Occipital lobe (tissue), 2 donors: ENCODE data around the gene L3MBTL3. TPM values are rescaled to one million over a fixed set of nuclear protein-coding genes. Genes with fewer than 3 reads are reported as not detected.

ENCODE experiments used
- DNase-seq: peaks from one replicate; lab custom pipeline; 2025; lab: John Stamatoyannopoulos, UW
- total RNA-seq: library from RNA; depleted of rRNA; stranded (reverse); fragments of >200 nt; gene quantifications from one replicate; pipeline ENCODE4 v1.2.3, GENCODE V29; 2014

L3MBTL3 gene
- total RNA-seq, 1 donor from 2014 or later = 38.8 TPM

DNA sequence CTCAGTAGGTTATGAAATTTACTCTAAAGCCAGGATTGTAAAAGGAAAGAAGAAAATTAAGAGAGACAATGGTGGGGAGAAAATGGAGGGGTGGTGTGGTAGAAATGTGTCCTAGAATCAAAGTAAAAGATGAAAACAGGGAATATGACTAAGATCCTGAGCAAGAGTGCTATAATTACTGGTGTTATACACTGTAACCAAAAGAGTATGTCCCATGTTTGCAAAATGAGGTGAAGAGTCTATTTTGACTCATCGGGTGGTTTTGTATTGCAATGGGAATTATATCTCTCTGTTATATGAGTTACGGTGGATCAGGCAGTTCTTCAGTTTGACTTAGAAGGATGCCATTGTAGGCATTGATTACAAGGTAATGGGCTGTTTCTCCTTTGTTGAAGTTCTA lies 8.5 kb downstream of the L3MBTL3 start:
- DNase-seq = no peak

DNA sequence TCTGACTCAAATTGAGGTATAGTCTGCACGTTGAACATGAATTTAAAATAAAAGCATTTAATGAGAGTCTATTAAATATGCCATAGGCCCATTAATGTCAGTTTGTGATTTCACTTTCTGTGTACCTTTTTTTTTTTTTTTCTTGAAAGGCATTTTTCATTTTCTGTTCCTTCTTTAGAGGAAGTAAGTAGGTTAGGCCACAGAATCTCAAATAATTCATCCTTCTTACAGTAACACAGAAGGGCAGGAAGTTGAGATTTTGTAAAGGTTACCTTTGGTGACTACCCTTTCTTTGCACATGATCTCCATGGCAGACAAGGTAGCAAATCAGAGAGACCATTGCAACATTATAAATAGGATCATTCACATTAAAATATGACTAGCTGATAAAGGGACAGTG lies 9.6 kb downstream of the L3MBTL3 start:
- no peak for DNase-seq

DNA sequence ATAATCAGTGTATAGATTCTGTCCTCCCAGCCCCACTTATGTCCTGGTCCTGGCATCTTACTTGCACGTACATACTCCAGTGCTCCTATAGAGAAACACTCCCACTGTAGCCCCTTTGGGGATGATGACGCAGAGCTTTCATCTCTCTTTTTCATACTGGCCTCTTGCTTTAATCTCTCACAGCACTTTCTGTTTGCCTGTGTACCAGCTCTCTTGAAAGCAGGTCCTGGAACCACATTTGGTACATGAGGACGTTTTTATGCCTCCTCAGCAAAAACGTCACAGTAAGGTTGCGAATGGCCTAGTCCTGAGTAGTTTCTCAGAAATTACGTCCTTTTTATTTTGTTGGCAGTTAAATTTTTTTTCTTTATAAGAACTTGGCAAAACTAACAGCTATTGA lies 10.8 kb downstream of the L3MBTL3 start:
- no peak for DNase-seq

DNA sequence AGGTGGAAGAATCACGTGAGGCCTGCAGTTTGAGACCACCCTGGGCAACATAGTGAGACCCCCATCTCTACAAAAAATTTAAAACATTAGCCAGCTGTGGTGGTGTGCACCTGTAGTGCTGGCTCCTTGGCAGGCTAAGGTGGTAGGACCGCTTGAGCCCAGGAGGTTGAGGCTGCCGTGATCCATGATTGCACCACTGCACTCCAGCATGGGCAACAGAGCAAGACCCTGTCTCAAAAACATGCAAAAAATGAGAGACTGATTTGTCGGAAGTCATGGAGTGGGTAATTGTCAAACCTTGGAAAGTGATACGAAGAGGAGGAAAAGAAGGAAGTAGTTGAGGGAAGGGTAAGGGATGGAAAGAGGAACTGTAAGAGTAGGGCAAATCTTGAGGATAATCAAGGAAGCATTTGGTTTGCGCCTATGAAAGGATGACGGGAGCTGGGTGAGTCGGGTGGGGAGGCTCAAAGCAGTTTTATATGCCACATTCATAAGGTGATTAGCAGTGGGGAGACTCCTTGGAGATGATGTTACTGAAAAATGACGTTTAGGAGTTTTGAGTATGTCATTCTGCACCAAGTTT lies 14.5 kb downstream of the L3MBTL3 start:
- no peak for DNase-seq

DNA sequence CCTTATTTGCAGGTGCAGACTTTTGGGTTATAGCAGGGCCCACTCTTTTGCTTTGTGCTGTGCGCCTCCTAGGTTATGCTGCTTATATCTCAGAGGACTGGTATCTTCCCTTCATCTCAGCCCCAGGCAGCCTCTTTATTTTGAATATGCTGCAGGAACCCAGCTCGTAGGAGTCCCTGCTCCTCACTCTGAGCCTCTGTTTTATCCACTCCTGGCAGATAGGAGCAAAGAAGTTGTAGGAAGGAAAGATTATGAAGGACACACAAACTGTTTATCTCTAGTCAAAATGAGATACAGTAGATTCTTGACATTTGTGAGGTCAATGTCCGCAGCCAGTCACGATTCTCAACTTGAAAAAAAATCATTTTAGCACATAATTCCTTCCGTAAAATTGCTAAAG lies 15.6 kb downstream of the L3MBTL3 start:
- DNase-seq = no peak

DNA sequence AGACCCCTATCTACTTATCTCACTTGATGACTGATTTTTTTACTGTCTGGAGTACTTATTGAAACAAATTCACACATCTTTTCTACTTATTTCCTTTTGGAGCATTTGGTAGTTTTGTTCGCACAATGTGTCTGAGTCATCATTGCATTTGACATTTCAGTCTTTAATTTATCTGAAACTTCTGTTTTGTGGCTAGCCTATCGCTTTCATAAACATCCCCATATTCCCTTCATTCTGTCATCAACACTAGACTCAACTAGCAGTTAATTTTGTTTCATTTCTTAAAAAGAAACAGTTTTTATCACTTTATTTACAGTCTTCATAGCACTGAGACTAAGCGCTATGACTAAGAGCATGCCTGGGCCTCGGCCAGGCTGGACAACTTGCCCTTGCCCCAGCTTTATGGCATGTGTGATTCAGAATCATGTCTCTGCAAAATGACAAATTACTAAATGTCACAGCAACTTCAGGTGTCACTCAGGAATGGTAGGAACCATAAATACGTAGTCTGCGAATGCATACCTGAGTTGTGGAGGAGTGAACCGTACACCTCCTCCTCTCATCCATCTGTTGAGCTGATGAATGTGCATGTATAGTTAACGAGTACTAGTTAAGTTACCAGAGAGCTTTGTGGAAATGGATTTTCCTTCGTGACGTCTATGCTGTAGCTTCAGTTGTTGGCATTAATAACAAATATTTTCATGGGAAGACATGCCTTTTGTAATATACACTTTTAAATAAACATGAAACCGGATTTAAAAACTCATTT lies 16.2 kb downstream of the L3MBTL3 start:
- DNase-seq = peak; percentile 4

DNA sequence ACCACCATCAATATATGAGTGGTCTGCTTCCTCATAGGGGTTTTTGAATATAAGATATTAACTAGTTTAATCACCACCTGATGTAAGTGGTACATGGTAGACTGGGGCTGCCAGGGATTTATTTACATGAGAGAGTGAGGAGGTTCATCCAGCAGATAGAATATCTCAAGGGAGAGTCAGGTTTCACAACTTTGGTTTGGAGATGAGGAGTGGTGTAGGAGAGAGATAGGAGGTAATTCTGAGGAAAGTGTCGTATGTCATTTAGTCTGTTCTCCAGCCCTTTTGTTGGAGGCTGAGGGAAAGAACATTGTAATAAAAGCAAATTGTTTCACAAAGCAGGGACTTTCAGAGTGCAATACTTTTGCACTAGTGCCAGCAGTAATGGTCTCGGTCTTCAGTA lies 16.8 kb downstream of the L3MBTL3 start:
- no peak for DNase-seq

DNA sequence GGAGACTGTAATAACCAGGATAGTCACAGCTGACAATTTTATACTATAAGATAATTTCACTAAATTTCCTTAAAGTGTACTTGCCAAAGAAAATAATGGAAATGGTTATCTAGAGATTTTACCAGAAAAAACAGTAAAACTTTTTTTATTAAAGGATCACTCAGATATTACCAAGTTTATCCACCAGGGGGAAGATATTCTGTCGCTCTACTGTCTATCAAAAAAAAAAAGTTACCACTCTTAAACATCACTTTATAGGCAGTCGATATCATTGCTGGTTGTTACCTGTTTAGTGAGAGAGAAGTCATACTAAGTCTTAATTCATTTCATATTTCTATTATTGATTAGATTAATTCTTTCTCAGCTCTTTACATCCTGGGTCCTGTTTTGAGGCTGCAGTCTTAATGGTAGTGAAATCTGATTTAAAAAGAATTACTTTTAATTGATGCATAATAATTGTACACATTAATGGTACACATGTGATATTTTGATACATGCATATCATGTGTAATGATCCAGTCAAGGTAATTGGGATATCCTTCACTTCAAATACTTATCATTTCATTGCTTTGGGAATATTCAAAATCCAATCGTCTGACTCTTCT lies 18.9 kb downstream of the L3MBTL3 start:
- no peak for DNase-seq

DNA sequence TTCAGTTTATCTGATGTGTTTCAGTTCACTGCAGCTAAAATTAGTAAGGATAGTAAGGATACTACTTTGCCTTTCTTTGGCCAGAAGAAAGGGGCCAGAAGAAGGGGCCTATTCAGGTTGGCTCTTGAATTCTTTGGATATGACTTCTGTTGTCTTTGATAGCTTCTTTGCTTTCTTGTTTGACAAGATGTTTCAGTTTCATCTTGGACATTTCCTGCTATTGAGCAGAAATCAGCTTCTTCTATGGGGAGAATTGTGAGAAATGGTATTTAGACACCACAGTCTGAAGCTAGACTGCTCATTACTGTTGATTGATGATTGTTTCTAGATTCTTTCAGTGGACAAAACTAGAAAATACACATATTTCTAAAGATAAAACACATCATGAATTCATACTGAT lies 23.2 kb downstream of the L3MBTL3 start:
- DNase-seq = no peak

DNA sequence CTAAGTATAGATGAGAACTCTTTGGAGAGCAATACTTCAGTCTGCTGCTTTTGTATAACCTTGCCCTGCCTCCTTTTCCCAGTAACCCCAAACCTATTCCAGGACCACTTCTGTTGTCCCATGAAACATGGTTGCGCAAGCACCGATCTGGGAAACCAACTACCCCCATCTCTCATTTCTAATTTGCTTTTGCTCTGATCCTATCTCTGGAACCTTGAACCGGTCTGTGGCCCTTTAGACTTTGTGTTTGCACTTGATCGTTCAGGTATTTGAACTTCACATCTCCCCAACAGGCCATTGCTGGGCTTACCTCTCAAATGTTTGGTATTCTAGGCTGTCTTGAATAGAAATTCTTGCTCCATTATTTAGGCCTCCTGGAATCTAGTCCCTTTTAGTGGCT lies 25.0 kb downstream of the L3MBTL3 start:
- no peak for DNase-seq

DNA sequence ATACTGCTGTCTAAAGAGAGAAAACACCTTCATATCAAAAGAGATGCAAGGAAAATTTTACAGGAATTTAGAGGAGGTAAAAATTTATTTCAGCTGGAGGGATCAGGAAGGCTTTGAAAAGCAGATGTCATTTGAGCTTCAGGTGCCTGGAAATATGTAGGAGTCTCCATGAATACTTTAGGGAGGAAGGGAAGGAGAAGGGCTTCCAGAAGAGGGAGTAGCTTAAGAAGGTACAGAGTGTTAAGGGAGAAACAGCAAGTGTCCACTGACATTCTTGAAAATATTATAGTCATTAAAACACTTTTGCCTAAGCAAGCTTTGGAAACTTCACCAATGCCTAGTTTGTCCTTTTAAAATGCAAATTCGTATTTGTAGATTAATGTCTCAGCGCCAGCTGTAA lies 27.2 kb downstream of the L3MBTL3 start:
- no peak for DNase-seq

DNA sequence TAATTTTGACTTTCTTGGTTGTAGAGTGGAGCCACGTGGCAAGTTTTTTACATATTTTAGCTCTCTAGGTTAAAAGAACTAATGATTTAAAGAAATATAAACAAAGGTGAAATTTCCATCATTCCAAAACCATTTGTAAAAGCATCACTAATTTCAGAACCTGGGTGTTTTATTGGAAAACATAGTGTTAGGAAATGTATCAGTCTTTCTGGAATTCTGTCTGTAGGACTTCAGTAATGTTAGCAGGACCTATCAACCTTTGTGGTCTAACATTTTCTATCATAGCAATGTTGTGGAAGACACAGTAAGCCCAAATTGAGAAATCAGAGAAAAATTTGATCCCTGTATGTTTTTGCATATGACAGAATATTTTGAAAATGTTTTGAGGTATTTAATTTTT lies 28.3 kb downstream of the L3MBTL3 start:
- DNase-seq = no peak

DNA sequence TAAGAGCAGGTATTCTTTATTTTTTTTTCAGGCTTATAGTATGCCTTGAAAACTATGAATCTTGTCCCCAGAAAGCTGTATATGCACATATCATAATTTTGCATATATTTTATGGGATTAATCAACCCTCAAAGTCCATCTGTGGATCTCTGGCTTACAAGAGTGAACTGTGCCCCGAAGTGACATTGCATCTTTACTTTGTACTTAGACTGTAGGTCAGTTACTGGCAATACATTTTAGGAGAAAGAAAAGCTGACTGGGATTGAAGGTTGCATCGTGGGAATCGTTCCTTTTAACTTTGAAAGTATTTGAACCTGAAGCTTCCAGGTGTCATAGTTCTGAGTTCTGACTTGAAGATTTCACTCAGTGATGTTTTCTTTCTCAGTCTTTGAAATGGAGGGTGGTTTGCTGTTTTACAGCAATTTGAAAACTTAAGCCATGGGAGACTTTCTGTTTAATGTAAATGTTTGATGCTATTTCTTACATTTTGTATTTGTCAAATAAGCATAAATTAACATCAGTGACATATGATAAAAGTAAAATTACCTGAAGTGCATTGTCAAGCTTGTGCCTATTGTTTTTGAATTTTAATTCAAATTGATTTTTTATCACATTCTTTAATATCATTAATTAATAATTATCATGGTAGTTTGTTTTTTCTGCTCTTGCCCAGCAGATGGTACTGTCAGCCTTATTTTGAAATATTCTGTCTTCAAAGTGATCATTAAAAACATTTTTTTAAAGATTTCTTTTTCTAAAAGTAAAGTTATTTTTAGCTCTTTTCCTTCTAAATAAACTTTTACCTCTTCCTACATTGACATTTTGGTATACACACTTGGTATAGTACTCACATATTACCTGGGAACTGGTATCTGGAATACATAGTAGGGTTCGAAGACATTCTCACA lies 29.0 kb downstream of the L3MBTL3 start:
- DNase-seq = no peak

DNA sequence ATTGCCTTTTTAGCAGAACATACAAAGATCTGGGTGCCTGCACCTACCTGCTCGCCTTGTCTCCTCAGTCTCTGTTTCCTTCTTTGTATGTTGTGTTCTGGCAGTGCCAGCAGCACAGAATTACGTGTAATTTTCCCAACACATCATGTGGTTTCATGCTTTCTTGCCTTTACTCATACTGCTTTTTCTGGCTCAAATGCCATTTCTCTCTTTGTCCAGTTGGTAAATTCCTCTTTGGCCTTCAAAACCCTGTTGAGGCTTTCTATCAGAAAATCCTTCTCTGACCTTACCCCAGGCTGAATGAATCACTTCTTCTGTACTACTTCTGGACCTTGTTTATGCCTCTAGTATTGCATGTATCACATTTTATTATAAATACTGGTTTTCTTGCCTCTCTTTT lies 31.8 kb downstream of the L3MBTL3 start:
- no peak for DNase-seq

DNA sequence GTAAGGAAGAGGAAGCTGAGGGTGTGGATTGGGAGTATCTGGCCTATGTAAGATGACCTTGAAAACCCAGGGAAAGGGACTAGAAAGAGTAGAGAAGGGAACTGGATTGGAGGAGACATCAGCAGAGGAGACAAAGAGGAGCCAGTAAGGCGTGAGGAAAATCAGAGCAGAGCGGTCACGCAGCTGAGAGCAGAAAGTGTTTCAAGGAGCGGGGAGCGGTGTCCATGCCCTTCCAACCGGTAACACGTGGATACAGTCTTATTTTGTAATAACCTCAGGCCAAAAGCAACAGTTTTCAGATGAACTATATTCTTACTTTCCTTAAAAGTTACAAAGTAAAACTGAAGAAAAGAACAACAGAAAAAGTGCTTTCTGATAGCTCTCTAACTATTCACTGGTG lies 36.3 kb downstream of the L3MBTL3 start:
- no peak for DNase-seq

DNA sequence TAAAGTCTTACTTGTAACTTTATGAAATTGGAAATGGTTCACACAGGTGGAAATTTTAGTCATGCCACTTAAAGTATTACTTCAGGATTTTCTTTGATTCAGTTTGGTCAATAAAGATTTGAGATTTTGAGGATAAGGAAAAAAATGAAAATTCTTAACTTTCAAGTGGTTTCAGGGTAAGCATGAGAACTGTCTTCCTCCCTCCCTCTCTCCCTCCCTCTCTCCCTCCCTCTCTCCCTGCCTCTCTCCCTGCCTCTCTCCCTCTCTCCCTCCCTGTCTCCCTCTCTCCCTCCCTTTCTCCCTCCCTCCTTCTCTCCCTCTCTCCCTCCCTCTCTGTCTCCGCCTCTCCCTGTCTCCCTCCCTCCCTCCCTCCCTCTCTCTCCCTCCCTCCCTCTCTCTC lies 36.9 kb downstream of the L3MBTL3 start:
- DNase-seq = no peak

DNA sequence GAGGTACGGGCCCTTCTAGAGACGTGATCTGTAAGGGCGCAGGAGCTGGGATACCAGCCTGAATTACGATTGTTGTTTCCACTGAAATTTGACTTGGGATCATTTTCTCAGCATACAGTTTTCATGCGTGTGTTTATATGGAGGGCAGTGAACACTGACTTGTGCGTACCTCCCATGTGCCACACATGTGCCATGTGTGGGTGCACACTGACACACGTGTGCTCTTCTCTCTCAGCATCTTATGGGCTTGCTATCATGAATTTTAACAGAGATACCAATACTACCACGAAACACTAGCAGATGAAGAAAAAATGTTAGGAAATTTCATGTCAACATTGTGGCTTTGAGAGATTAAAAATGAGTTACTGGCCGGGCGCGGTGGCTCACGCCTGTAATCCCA lies 39.1 kb downstream of the L3MBTL3 start:
- no peak for DNase-seq

DNA sequence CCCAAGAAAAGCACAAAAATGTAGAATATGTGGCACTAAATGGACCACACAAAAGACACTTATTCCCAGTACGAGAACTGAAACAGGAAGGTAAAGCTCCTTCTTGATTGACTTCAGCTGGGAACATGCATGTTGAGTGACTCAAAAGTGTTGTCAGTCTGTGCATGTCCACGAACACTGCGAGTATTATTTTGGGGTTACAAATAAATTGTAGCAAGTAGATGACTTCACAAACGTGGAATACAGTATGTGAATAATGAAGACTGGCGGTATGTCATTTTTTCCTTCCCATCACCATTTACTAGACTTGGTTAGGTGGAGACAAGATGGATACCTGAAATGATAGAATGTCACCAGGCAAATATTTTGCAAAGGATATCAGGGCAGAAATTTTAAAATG lies 45.4 kb downstream of the L3MBTL3 start:
- no peak for DNase-seq

DNA sequence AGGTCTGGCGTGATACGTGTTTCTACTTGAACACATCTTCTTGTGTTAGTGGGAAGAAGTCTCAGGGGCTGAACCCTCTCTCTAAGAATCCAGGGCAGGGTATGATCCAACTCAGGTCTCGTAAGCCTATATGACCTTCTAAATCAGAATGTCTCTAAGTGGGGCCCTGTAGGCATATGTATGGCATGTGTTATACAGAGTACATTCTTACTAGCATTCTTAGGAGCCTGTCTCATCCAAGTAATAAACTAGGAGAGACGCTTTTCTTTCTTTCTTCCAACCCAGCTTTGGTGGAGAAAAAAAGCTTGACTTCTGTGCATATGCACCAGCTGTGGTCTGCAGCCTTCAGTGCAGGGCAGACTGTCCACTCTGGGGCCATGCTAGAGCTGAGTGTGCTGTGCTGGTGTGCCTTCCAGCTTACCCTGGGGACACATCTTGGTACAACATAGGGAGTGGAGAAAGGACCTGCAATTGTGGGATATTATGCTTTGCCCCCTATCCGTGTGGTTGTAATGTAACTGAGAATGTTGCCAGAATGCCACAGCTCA lies 47.3 kb downstream of the L3MBTL3 start:
- no peak for DNase-seq

DNA sequence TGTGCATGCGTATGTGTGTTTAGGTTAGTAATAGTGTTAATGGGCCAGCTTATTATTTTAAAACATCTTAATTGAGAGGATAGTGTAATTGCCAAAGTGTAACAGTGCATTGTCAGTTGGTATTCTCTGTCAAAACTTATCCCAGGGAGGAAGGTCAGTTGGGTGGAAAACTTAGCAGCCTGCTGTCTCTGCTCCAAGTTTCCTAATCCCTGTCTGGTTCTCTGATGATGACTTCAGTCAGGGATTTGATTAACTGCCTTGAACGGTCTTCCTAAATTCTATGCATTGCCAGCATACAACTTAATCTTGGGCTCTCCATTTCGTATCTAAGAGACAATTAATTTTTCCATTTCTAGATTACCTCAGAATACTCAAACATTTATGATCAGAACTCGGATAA lies 51.1 kb downstream of the L3MBTL3 start:
- DNase-seq = no peak

DNA sequence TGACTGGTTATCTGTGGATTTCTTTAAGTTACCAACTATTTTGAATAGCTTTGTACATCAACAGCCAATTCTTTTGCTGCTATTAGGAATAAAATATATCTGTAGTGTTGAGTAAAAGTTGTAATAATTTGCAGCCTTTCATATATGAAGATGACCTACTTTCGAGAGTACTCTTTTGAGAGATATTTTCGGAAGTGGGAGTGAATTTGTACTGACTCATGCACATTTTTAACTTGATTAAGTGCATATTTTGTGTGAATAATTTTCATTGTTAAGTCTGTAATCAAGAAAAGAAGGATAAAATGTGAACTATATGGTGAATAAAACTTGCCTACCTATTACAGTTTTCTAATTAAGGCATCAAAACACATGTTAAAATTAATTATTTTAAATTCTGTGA lies 51.9 kb downstream of the L3MBTL3 start:
- no peak for DNase-seq

DNA sequence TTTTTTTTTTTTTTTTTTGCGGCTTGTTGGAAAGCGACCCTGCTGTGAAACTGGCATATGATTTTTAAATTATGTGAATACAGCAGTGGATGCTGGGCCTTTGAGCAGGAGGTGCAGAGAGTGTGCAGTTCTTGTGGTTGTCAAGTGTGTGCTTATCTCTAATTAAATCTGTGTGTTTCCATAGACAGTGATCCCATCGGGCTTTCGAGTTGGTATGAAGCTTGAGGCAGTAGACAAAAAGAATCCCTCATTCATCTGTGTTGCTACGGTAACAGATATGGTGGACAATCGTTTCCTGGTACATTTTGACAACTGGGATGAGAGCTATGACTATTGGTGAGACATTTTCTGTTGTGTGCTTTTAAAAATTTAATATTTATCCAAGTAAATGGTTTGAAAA lies 52.4 kb downstream of the L3MBTL3 start:
- DNase-seq = no peak
